Neural progenitor cell (in vitro differentiated cells): ENCODE measurements around the gene ZNF414. TPM values are rescaled to one million over a fixed set of nuclear protein-coding genes. Genes with fewer than 3 reads are reported as not detected.

Experiments
- DNase-seq: peaks from one replicate; pipeline ENCODE4 v3.0.0-alpha.2; 2016; ENCODE audit warnings: low spot score
- H2AFZ ChIP-seq: fragments of 200-600 bp; sonication (generic); replicated peaks from 2 replicates; pipeline ENCODE4 v1.6.1; 2016; ENCODE audit warnings: antibody characterized with exemption
- H3F3A ChIP-seq: fragments of 200-600 bp; sonication (generic); 2 replicates; pipeline ENCODE4 v1.6.1; 2016; ENCODE audit warnings: antibody characterized with exemption, low read depth
- H3K27ac ChIP-seq: fragments of 200-600 bp; sonication (generic); 2 replicates; pipeline ENCODE4 v1.5.1; 2016; ENCODE audit warnings: mild to moderate bottlenecking
- H3K27me3 ChIP-seq: fragments of 200-600 bp; sonication (generic); 2 replicates; pipeline ENCODE4 v1.6.1; 2016; ENCODE audit warnings: mild to moderate bottlenecking, moderate library complexity
- H3K36me3 ChIP-seq: fragments of 200-600 bp; sonication (generic); 2 replicates; pipeline ENCODE4 v1.5.1; 2016
- H3K4me1 ChIP-seq: fragments of 200-600 bp; sonication (generic); 2 replicates; pipeline ENCODE4 v1.6.1; 2016; ENCODE audit warnings: mixed run types
- H3K4me2 ChIP-seq: fragments of 200-600 bp; sonication (generic); 2 replicates; pipeline ENCODE4 v1.6.1; 2016
- H3K4me3 ChIP-seq: fragments of 200-600 bp; sonication (generic); 2 replicates; pipeline ENCODE4 v1.5.1; 2016
- H3K79me2 ChIP-seq: fragments of 200-600 bp; sonication (generic); 2 replicates; pipeline ENCODE4 v1.6.1; 2016; ENCODE audit warnings: low read depth
- H3K9ac ChIP-seq: fragments of 200-600 bp; sonication (generic); 2 replicates; pipeline ENCODE4 v1.6.1; 2016
- H3K9me3 ChIP-seq: fragments of 200-600 bp; sonication (generic); 2 replicates; pipeline ENCODE4 v1.5.1; 2016; ENCODE audit warnings: low read depth
- H4K20me1 ChIP-seq: fragments of 200-600 bp; sonication (generic); 2 replicates; pipeline ENCODE4 v1.6.1; 2016; ENCODE audit warnings: low read depth
- H3K27ac Mint-ChIP-seq: 3 replicates; pipeline ENCODE4 v1.8.0; 2021; ENCODE audit warnings: mixed read lengths
- H3K27me3 Mint-ChIP-seq: 2 replicates; pipeline ENCODE4 v1.8.0; 2022; ENCODE audit warnings: low read depth, mild to moderate bottlenecking, inconsistent platforms, moderate library complexity, mixed read lengths; ENCODE audit not compliant: insufficient read depth
- H3K36me3 Mint-ChIP-seq: 3 replicates; pipeline ENCODE4 v1.8.0; 2021; ENCODE audit warnings: mixed read lengths
- H3K4me1 Mint-ChIP-seq: 3 replicates; pipeline ENCODE4 v1.8.0; 2021; ENCODE audit warnings: mixed read lengths
- H3K4me3 Mint-ChIP-seq: 3 replicates; pipeline ENCODE4 v1.8.0; 2021; ENCODE audit warnings: mild to moderate bottlenecking, moderate library complexity, mixed read lengths
- H3K9me3 Mint-ChIP-seq: 3 replicates; pipeline ENCODE4 v1.8.0; 2020; ENCODE audit warnings: mixed read lengths
- CTCF ChIP-seq: fragments of 200-600 bp; sonication (generic); IDR thresholded peaks from 2 replicates; pipeline ENCODE4 v1.5.1; 2017; ENCODE audit warnings: antibody characterized with exemption, mild to moderate bottlenecking
- EZH2 ChIP-seq: fragments of 200-600 bp; sonication (generic); IDR thresholded peaks from 2 replicates; pipeline ENCODE4 v1.6.1; 2017; ENCODE audit warnings: antibody characterized with exemption, mild to moderate bottlenecking, moderate library complexity
- EZH2phosphoT487 ChIP-seq: fragments of 200-600 bp; sonication (generic); IDR thresholded peaks from 2 replicates; pipeline ENCODE4 v1.6.1; 2017; ENCODE audit warnings: antibody characterized with exemption
- total RNA-seq: library from RNA; depleted of rRNA; stranded (reverse); fragments of >200 nt; gene quantifications from 2 replicates; pipeline ENCODE4 v1.2.3, GENCODE V29; 2015; ENCODE audit warnings: low replicate concordance

Gene ZNF414
- total RNA-seq, 1 donor from 2014 or later: 1.8 TPM

GRCh38 chr19:8501516-8501915 is 12.5 kb downstream of the ZNF414 start:
- Histone ChIP-seq H3K9ac (no peak overlapping the region), H3F3A (peaks cover 23% of the 10 kb centered on the region), H3K36me3 (no peaks in the 10 kb centered on the region), H3K27me3 (no peaks in the 10 kb centered on the region), H4K20me1 (no peaks in the 10 kb centered on the region), H3K9me3 (no peaks in the 10 kb centered on the region), H3K4me2 (no peak overlapping the region), H3K4me1 (peaks cover 25% of the 10 kb centered on the region), H3K4me3 (no peak overlapping the region), H3K79me2 (no peaks in the 10 kb centered on the region), H2AFZ (no peak overlapping the region), H3K27ac (no peak overlapping the region)
- Mint-ChIP-seq H3K4me1 (peaks cover 32% of the 10 kb centered on the region), H3K27me3 (peaks cover 3% of the 10 kb centered on the region), H3K36me3 (no peaks in the 10 kb centered on the region), H3K4me3 (no peak overlapping the region), H3K9me3 (no peaks in the 10 kb centered on the region), H3K27ac (no peak overlapping the region)
- no peak for DNase-seq
- TF ChIP-seq CTCF: no peak

- Histone ChIP-seq H3K9ac (no peak overlapping the region), H3K4me3 (no peak overlapping the region), H2AFZ (peak overlapping the region; percentile 54), H3F3A (peaks cover 10% of the 10 kb centered on the region), H3K4me1 (peaks cover 18% of the 10 kb centered on the region), H3K4me2 (peak overlapping the region; percentile 55), H3K27me3 (no peaks in the 10 kb centered on the region), H3K36me3 (no peaks in the 10 kb centered on the region), H4K20me1 (no peaks in the 10 kb centered on the region), H3K79me2 (no peaks in the 10 kb centered on the region), H3K9me3 (no peaks in the 10 kb centered on the region), H3K27ac (no peak overlapping the region)
- Mint-ChIP-seq H3K9me3 (no peaks in the 10 kb centered on the region), H3K4me3 (peak overlapping the region; percentile 79), H3K27ac (peak overlapping the region; percentile 98), H3K36me3 (no peaks in the 10 kb centered on the region), H3K27me3 (peaks cover 6% of the 10 kb centered on the region), H3K4me1 (peaks cover 28% of the 10 kb centered on the region)
- DNase-seq: peak; percentile 42
- TF ChIP-seq CTCF (no peak), EZH2 (no peak), EZH2phosphoT487 (no peak)
These were observed 13.8 kb downstream of the ZNF414 start for GRCh38 chr19:8500158-8500557.

GRCh38 chr19:8499048-8499833 is 14.7 kb downstream of the ZNF414 start:
- DNase-seq: no peak
- Histone ChIP-seq H3F3A (peaks cover 1% of the 10 kb centered on the region), H3K79me2 (no peaks in the 10 kb centered on the region), H3K27me3 (no peaks in the 10 kb centered on the region), H4K20me1 (no peaks in the 10 kb centered on the region), H3K9me3 (no peaks in the 10 kb centered on the region), H3K27ac (no peak overlapping the region), H2AFZ (no peak overlapping the region), H3K36me3 (no peaks in the 10 kb centered on the region), H3K4me2 (peak overlapping the region; percentile 55), H3K4me1 (peaks cover 18% of the 10 kb centered on the region), H3K9ac (no peak overlapping the region), H3K4me3 (no peak overlapping the region)
- H3K4me3 Mint-ChIP-seq: peak overlapping the region; percentile 18
- peak overlapping the region; percentile 78 for H3K27ac Mint-ChIP-seq
- no peaks in the 10 kb centered on the region for H3K36me3 Mint-ChIP-seq
- H3K4me1 Mint-ChIP-seq: peaks cover 26% of the 10 kb centered on the region
- no peaks in the 10 kb centered on the region for H3K9me3 Mint-ChIP-seq
- TF ChIP-seq CTCF (no peak), EZH2 (no peak), EZH2phosphoT487 (no peak)
- H3K27me3 Mint-ChIP-seq: peaks cover 6% of the 10 kb centered on the region
